WTC11 (cell line): Measurements from ENCODE around the gene POPDC3.

Experiments
- ATF2 ChIP-seq: sonication (generic); formaldehyde crosslinking; IDR thresholded peaks from 2 replicates; pipeline ENCODE4 v1.8.1; 2022; ENCODE audit warnings: low read depth, missing genetic modification reagents, borderline replicate concordance
- ATF3 ChIP-seq: sonication (generic); formaldehyde crosslinking; conservative IDR thresholded peaks from 2 replicates; pipeline ENCODE4 v1.8.1; 2022; ENCODE audit warnings: mild to moderate bottlenecking, missing genetic modification reagents
- CTCF ChIP-seq: fragments of 200-600 bp; IDR thresholded peaks from 2 replicates; pipeline ENCODE4 v1.8.0; 2022; ENCODE audit warnings: antibody characterized with exemption
- E2F1 ChIP-seq: sonication (generic); formaldehyde crosslinking; IDR thresholded peaks from 2 replicates; pipeline ENCODE4 v1.8.0; 2022; ENCODE audit warnings: mild to moderate bottlenecking, missing genetic modification reagents
- ELF4 ChIP-seq: sonication (generic); formaldehyde crosslinking; IDR thresholded peaks from 2 replicates; pipeline ENCODE4 v1.8.1; 2022; ENCODE audit warnings: low read depth, mild to moderate bottlenecking, moderate library complexity, missing genetic modification reagents
- GABPB1 ChIP-seq: sonication (generic); formaldehyde crosslinking; IDR thresholded peaks from 2 replicates; pipeline ENCODE4 v1.8.1; 2023; ENCODE audit warnings: mild to moderate bottlenecking, missing genetic modification reagents
- MAX ChIP-seq: sonication (generic); formaldehyde crosslinking; IDR thresholded peaks from 2 replicates; pipeline ENCODE4 v1.8.0; 2022; ENCODE audit warnings: mild to moderate bottlenecking, missing genetic modification reagents
- MLX ChIP-seq: sonication (generic); formaldehyde crosslinking; IDR thresholded peaks from 2 replicates; pipeline ENCODE4 v1.8.1; 2023; ENCODE audit warnings: mild to moderate bottlenecking, missing genetic modification reagents, moderate library complexity
- RELA ChIP-seq: sonication (generic); formaldehyde crosslinking; IDR thresholded peaks from 2 replicates; pipeline ENCODE4 v1.8.1; 2022; ENCODE audit warnings: missing genetic modification reagents, mild to moderate bottlenecking, borderline replicate concordance
- RORB ChIP-seq: fragments of 250-450 bp; sonication (Bioruptor Pico); IDR thresholded peaks from 2 replicates; pipeline ENCODE4 v1.9.0; 2021; ENCODE audit warnings: mild to moderate bottlenecking
- ZSCAN18 ChIP-seq: fragments of 250-450 bp; sonication (Bioruptor Pico); IDR thresholded peaks from 2 replicates; pipeline ENCODE4 v2.1.2; 2022; ENCODE audit warnings: mild to moderate bottlenecking, moderate library complexity

- no peak for TF ChIP-seq RORB (CRISPR knock-in tag)
- no peak for TF ChIP-seq CTCF
- TF ChIP-seq RELA (CRISPR knock-in tag), result no peak
- TF ChIP-seq MLX (CRISPR knock-in tag), result no peak
- no peak for TF ChIP-seq GABPB1 (CRISPR knock-in tag)
- TF ChIP-seq ELF4 (CRISPR knock-in tag), result no peak
- no peak for TF ChIP-seq ATF2 (CRISPR knock-in tag)
- no peak for TF ChIP-seq ATF3 (CRISPR knock-in tag)
- TF ChIP-seq MAX, result no peak
- TF ChIP-seq E2F1, result no peak
- no peak for TF ChIP-seq ZSCAN18 (CRISPR knock-in tag)
Observed at GRCh38 chr6:105162377-105162776, 17.4 kb downstream of the POPDC3 start.
